IMR-90 (cell line): Measurements from ENCODE around the gene POTEE. TPM values are rescaled to one million over a fixed set of nuclear protein-coding genes. Genes with fewer than 3 reads are reported as not detected.
"Not testable (repeated sequence)": the region's sequence is repeated elsewhere in the genome, so short reads cannot be mapped to it uniquely, and the experiment has no call there.

ENCODE experiments used
- ATAC-seq: fragments of 200-7000 bp; cut with Tn5 transposase; 2 replicates; pipeline ENCODE4 v1.9.1; 2020; ENCODE audit warnings: low read depth, mild to moderate bottlenecking, moderate library complexity
- BruUV-seq: library from RNA; stranded (reverse); fragments of 400-500 nt; replicated peaks from 2 replicates; lab custom pipeline; 2021; lab: Mats Ljungman, UMichigan
- CTCF ChIA-PET: fragments of 300-600 bp; formaldehyde crosslinking; extraction: SDS; loops from one replicate; lab custom pipeline; 2021; ENCODE audit warnings: antibody characterized with exemption; lab: Yijun Ruan, JAX
- POLR2A ChIA-PET: fragments of 300-600 bp; sonication (Branson Sonifier 250); formaldehyde crosslinking; loops from one replicate; lab custom pipeline; 2022; ENCODE audit warnings: antibody characterized with exemption; ENCODE audit not compliant: unreplicated experiment; lab: Charles Lee
- DNase-seq: peaks from one replicate; pipeline ENCODE4 v3.0.0; 2013
- H2AFZ ChIP-seq: replicated peaks from 2 replicates; pipeline ENCODE3; 2013; ENCODE audit warnings: low read length, mild to moderate bottlenecking; ENCODE audit not compliant: poor library complexity
- H2AK5ac ChIP-seq: 2 replicates; pipeline ENCODE4 v1.6.1; 2013; ENCODE audit warnings: low read depth, low read length, inconsistent platforms
- H2AK9ac ChIP-seq: replicated peaks from 2 replicates; pipeline ENCODE3; 2013; ENCODE audit warnings: mild to moderate bottlenecking, low read depth, low read length, moderate library complexity; ENCODE audit not compliant: poor library complexity
- H2BK120ac ChIP-seq: 2 replicates; pipeline ENCODE4 v1.6.1; 2013; ENCODE audit warnings: low read depth, low read length, inconsistent platforms
- H2BK15ac ChIP-seq: 3 replicates; pipeline ENCODE4 v1.6.1; 2013; ENCODE audit warnings: low read depth, low read length, inconsistent platforms
- H2BK20ac ChIP-seq: 2 replicates; pipeline ENCODE4 v1.6.1; 2013; ENCODE audit warnings: low read depth, mild to moderate bottlenecking, inconsistent platforms, low read length, moderate library complexity
- H2BK5ac ChIP-seq: 2 replicates; pipeline ENCODE4 v1.6.1; 2013; ENCODE audit warnings: mild to moderate bottlenecking, low read depth, low read length, inconsistent platforms; ENCODE audit not compliant: poor library complexity, severe bottlenecking
- H3K14ac ChIP-seq: replicated peaks from 2 replicates; pipeline ENCODE4 v1.6.1; 2013; ENCODE audit warnings: low read depth, low read length, inconsistent platforms
- H3K18ac ChIP-seq: 2 replicates; pipeline ENCODE4 v1.6.1; 2013; ENCODE audit warnings: low read depth, low read length, control low read depth
- H3K23ac ChIP-seq: 2 replicates; pipeline ENCODE4 v1.6.1; 2013; ENCODE audit warnings: low read depth, low read length, inconsistent platforms
- H3K27ac ChIP-seq: 2 replicates; pipeline ENCODE4 v1.5.1; 2013; ENCODE audit warnings: mild to moderate bottlenecking, control low read depth, low read length; ENCODE audit not compliant: insufficient read depth
- H3K27me3 ChIP-seq: 2 replicates; pipeline ENCODE4 v1.6.1; 2013; ENCODE audit warnings: low read length; ENCODE audit not compliant: control insufficient read depth, insufficient read depth
- H3K36me3 ChIP-seq: 2 replicates; pipeline ENCODE4 v1.6.1; 2013; ENCODE audit warnings: low read length, mixed read lengths; ENCODE audit not compliant: control insufficient read depth, insufficient read depth
- H3K4ac ChIP-seq: 2 replicates; pipeline ENCODE4 v1.6.1; 2013; ENCODE audit warnings: low read depth, low read length, inconsistent platforms
- H3K4me1 ChIP-seq: 2 replicates; pipeline ENCODE4 v1.6.1; 2013; ENCODE audit warnings: low read length, mixed read lengths; ENCODE audit not compliant: control insufficient read depth, insufficient read depth
- H3K4me2 ChIP-seq: 2 replicates; pipeline ENCODE4 v1.6.1; 2013; ENCODE audit warnings: low read depth, mild to moderate bottlenecking, control low read depth, low read length, moderate library complexity
- H3K4me3 ChIP-seq: 2 replicates; pipeline ENCODE4 v1.5.1; 2013; ENCODE audit warnings: low read depth, mild to moderate bottlenecking, control low read depth, low read length, moderate library complexity; ENCODE audit not compliant: insufficient read depth
- H3K56ac ChIP-seq: 2 replicates; pipeline ENCODE4 v1.6.1; 2013; ENCODE audit warnings: low read length, inconsistent platforms; ENCODE audit not compliant: insufficient read depth; ENCODE audit errors: extremely low read depth
- H3K79me1 ChIP-seq, 2 experiments: 2 replicates each; pipeline ENCODE4 v1.6.1; 2013; ENCODE audit warnings: low read length in 2 of 2, inconsistent platforms in 1 of 2, low read depth in 1 of 2
- H3K9ac ChIP-seq: 2 replicates; pipeline ENCODE4 v1.6.1; 2013; ENCODE audit warnings: low read depth, low read length, control low read depth
- H3K9me1 ChIP-seq: 2 replicates; pipeline ENCODE4 v1.6.1; 2013; ENCODE audit warnings: low read length, inconsistent platforms; ENCODE audit not compliant: insufficient read depth
- H3K9me3 ChIP-seq: 2 replicates; pipeline ENCODE4 v1.6.1; 2013; ENCODE audit warnings: low read length; ENCODE audit not compliant: control insufficient read depth, insufficient read depth
- H4K20me1 ChIP-seq: 2 replicates; pipeline ENCODE4 v1.6.1; 2013; ENCODE audit warnings: low read length, inconsistent platforms; ENCODE audit not compliant: insufficient read depth
- H4K5ac ChIP-seq: 2 replicates; pipeline ENCODE4 v1.6.1; 2013; ENCODE audit warnings: mild to moderate bottlenecking, low read depth, low read length, control low read depth
- H4K8ac ChIP-seq, 2 experiments: 2 replicates each; pipeline ENCODE4 v1.6.1; 2013; ENCODE audit warnings: low read depth in 2 of 2, low read length in 2 of 2, control low read depth in 1 of 2, inconsistent platforms in 1 of 2
- H4K91ac ChIP-seq: 2 replicates; pipeline ENCODE4 v1.6.1; 2013; ENCODE audit warnings: low read depth, low read length, inconsistent platforms; ENCODE audit not compliant: insufficient read depth
- WGBS, 2 experiments: methylation state at CpG; one replicate each; pipeline versions ENCODE4 v1.1.5 to v1.1.7; 2013; ENCODE audit warnings: missing lambda C conversion rate in 2 of 2; ENCODE audit not compliant: insufficient read length in 1 of 2; ENCODE audit errors: extremely low coverage in 2 of 2; 5-methylcytosine and 5-hydroxymethylcytosine counted together
- dilution Hi-C: fragments of 300-500 bp; cut with HindIII; formaldehyde crosslinking; loops from one replicate; pipeline ENCODE4 v1.14.3; 2018; ENCODE audit warnings: low sequenced_read_pairs; ENCODE audit not compliant: unreplicated experiment
- in situ Hi-C: fragments of 300-500 bp; cut with MboI; formaldehyde crosslinking; loops from 3 replicates; pipeline ENCODE4 v1.14.3; 2019; ENCODE audit warnings: low sequenced_read_pairs, inconsistent platforms, mixed read lengths
- intact Hi-C: fragments of 100-400 bp; cut with micrococcal nuclease; formaldehyde crosslinking; loops from 2 replicates; pipeline ENCODE4 v1.10.0; 2022
- microRNA-seq, 2 experiments: library from miRNA; stranded (forward) in 1 of 2; unstranded in 1 of 2; fragments of 10-50 nt in 1 of 2; fragments of <30 nt in 1 of 2; gene quantifications in 1 of 2; microRNA quantifications in 1 of 2; one replicate each; pipeline versions ENCODE3 to v1.1.0; 2013 to 2020; ENCODE audit not compliant: insufficient read depth in 1 of 2, insufficient read length in 1 of 2, unreplicated experiment in 1 of 2
- polyA plus RNA-seq, 3 experiments: library from polyadenylated mRNA; depleted of rRNA; stranded (reverse); fragments of >200 nt; gene quantifications; 2 replicates each; pipeline ENCODE4 v1.2.3, GENCODE V29; 2012; ENCODE audit warnings: low replicate concordance in 1 of 3
- small RNA-seq, 5 experiments: library from RNA; depleted of rRNA; stranded (forward); fragments of <200 nt; gene quantifications; one replicate each; pipeline ENCODE3, GENCODE V24; 2012
- total RNA-seq: library from RNA; depleted of rRNA; stranded (reverse); fragments of >200 nt; gene quantifications from 2 replicates; pipeline ENCODE4 v1.2.3, GENCODE V29; 2012; rRNA removed

The POTEE gene
- total and polyA plus RNA-seq, 2 of the 4 experiments (the other 2 are of a cell fraction): 0.02 TPM; not detected in 1

DNA sequence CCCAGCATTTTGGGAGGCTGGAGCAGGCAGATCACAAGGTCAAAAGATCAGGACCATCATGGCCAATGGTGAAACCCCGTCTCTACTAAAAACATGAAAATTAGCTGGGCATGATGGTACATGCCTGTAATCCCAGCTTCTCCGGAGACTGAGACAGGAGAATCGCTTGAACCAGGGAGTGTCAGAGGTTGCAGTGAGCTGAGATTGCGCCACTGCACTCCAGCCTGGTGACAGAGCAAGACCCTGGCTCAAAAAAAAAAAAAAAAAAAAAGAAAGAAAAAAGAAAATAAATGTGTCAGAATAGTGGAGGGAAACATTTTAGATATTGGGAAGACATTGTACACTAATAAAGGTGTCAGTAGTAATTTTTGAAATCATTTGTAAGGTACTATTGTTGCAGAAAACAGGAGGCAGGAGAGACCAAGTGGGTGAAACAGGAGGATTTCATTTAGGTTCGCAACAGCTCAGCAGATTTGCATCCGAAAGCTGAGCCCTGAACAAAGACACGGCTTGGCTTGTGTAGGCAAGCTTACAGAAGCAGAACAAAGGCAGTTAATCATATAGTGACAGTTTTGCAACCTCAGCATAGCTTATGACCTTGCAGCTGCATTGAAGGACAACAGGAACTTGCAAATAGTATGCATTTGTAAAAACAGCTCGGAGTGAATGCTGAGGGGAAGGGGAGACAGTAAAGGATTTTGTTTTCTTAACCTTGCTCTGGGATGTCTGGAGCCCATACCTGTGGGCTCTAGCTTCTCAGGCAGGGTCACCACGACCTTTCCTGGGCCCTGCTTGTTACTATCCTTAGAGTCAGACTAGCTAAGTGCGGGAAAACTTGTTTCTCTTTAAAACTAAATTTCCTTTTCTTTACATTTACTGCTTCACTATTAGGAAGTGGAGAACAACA is 26.5 kb downstream of the POTEE start:
- BruUV-seq, H3K18ac ChIP-seq, POLR2A ChIA-PET, DNase-seq, H3K4ac ChIP-seq, H3K14ac ChIP-seq, H2BK5ac ChIP-seq, H2BK120ac ChIP-seq, H3K4me2 ChIP-seq, H3K9me1 ChIP-seq, H4K91ac ChIP-seq, H3K9me3 ChIP-seq, H2AK5ac ChIP-seq, H2AFZ ChIP-seq, in situ Hi-C loops, ATAC-seq, H3K79me1 ChIP-seq, intact Hi-C loops, CTCF ChIA-PET, H3K27me3 ChIP-seq, dilution Hi-C loops, H3K23ac ChIP-seq, H2BK20ac ChIP-seq, H3K9ac ChIP-seq, H3K4me1 ChIP-seq, H4K8ac ChIP-seq, H3K56ac ChIP-seq, H4K20me1 ChIP-seq, H2BK15ac ChIP-seq, H3K4me3 ChIP-seq, H3K36me3 ChIP-seq, H2AK9ac ChIP-seq, H3K27ac ChIP-seq, H4K5ac ChIP-seq: not testable (repeated sequence)
- 6% methylated on average over 3 of the region's 10 CpGs; no CpG with 5 or more reads in 1 of the 2 experiments for WGBS, 2 experiments

Small RNA genes lying within 50 kb of the gene (microRNA-seq; reads per million reads assigned to microRNA genes)
- gene AC009477.1 (ENCODE audit: insufficient read depth, insufficient read length) (not detected), gene RNU6-127P (ENCODE audit: insufficient read depth, insufficient read length) (not detected)

Small RNA genes lying within 50 kb of the gene (small RNA-seq; reads per million reads assigned to genes)
- gene AC009477.1 (0 reads per million in 5 experiments), gene RNU6-127P (0 reads per million in 5 experiments)

Other genes starting within 250 kb of the POTEE start
- 76.4 and 86.7 TPM in 2 replicates for gene FAM168B, start 116.1 kb upstream of the POTEE start, total RNA-seq
- 106 and 121 TPM in 2 replicates for gene FAM168B, start 116.1 kb upstream of the POTEE start, polyA plus RNA-seq (2012; rRNA removed)
- 82.1 and 118 TPM in 2 replicates for gene PLEKHB2, start 104.2 kb upstream of the POTEE start, total RNA-seq
- 57.6 and 62.9 TPM in 2 replicates for gene PLEKHB2, start 104.2 kb upstream of the POTEE start, polyA plus RNA-seq (2012; rRNA removed)
- gene RAB6D, start 154.6 kb downstream of the POTEE start, total RNA-seq: not detected in 2 replicates
- not detected in 2 replicates for gene RAB6D, start 154.6 kb downstream of the POTEE start, polyA plus RNA-seq (2012; rRNA removed)